SU-DHL-6 (cell line): ENCODE results near the gene SKIDA1.

ENCODE experiments used
- EZH2phosphoT487 ChIP-seq: fragments of 200-600 bp; sonication (generic), shearing (Covaris generic); conservative IDR thresholded peaks from 2 replicates; pipeline ENCODE4 v1.6.1; 2018; ENCODE audit warnings: mild to moderate bottlenecking, antibody characterized with exemption, low read length, moderate library complexity, mixed read lengths
- TF ChIP-seq, protein P1 (sequence below): fragments of 200-600 bp; sonication (generic); IDR thresholded peaks from one replicate; pipeline ENCODE4 v1.5.1; 2017; ENCODE audit warnings: antibody characterized with exemption, mild to moderate bottlenecking, low read length, moderate library complexity; ENCODE audit not compliant: insufficient read depth, poor library complexity, severe bottlenecking

DNA sequence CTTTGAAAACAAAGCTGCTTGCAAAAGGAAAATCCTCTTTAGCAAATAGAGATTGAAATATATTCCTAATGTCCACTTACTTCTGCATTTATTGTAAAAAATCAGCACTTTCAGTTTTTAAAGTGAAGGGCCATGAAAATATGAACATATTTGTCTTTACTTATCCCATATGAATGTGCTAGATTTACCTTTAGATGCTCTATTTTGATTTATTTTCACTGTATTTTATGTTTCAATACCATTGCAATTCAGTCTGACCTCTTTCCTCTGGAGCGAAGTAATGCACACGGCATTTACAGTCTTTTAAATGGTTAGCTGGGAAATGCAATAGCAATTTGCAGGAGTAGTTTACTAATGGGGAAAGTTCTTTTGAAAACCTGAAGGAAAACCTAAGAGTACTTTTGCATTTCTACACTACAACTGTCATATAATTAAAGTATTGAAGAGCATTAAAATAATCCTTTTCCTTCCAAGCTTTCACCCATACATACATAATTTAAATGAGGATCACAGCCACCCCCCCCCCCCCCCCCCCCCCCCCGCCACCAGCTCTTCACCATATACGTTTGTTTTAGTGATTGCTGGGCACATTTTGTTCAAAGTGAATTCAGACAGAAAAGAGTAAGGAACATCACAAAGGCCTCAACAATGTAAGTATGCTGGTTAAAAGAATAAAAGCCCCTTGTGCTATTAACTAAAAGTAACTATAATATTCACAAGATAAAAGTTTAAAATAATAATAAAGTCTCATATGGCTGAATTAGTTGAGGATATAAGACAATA is 3.5 kb downstream of the SKIDA1 start:
- TF ChIP-seq, protein P1, sequence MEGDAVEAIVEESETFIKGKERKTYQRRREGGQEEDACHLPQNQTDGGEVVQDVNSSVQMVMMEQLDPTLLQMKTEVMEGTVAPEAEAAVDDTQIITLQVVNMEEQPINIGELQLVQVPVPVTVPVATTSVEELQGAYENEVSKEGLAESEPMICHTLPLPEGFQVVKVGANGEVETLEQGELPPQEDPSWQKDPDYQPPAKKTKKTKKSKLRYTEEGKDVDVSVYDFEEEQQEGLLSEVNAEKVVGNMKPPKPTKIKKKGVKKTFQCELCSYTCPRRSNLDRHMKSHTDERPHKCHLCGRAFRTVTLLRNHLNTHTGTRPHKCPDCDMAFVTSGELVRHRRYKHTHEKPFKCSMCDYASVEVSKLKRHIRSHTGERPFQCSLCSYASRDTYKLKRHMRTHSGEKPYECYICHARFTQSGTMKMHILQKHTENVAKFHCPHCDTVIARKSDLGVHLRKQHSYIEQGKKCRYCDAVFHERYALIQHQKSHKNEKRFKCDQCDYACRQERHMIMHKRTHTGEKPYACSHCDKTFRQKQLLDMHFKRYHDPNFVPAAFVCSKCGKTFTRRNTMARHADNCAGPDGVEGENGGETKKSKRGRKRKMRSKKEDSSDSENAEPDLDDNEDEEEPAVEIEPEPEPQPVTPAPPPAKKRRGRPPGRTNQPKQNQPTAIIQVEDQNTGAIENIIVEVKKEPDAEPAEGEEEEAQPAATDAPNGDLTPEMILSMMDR = no peak
- no peak for TF ChIP-seq EZH2phosphoT487
